K562 (cell line): ENCODE results near the gene POPDC2. TPM values are rescaled to one million over a fixed set of nuclear protein-coding genes. Genes with fewer than 3 reads are reported as not detected.

Source experiments
- ATAC-seq: fragments of 200-7000 bp; cut with Tn5 transposase; 3 replicates; pipeline ENCODE4 v1.9.1; 2020; ENCODE audit warnings: moderate library complexity
- BruUV-seq: library from RNA; stranded (reverse); fragments of 400-500 nt; replicated peaks from 2 replicates; lab custom pipeline; 2021; lab: Mats Ljungman, UMichigan
- CTCF ChIA-PET: fragments of 300-600 bp; formaldehyde crosslinking; extraction: SDS; loops from one replicate; lab custom pipeline; 2021; ENCODE audit warnings: low intra/inter-chr PET ratio; lab: Yijun Ruan, JAX
- POLR2A ChIA-PET: fragments of 300-600, 350-650 bp; sonication (Branson Sonifier 250); formaldehyde crosslinking; extraction: SDS; loops from one replicate; lab custom pipeline; 2021; ENCODE audit warnings: antibody characterized with exemption, inconsistent platforms; lab: Yijun Ruan, JAX
- DNase-seq, 4 experiments: peaks; one replicate each; pipeline versions ENCODE4 v3.0.0 to v3.0.0-alpha.2; 2011 to 2018; ENCODE audit warnings: low spot score in 3 of 4, mixed read lengths in 3 of 4; ENCODE audit errors: extremely low read depth in 1 of 4
- FAIRE-seq: peaks from 2 replicates; lab custom pipeline; 2011; peaks lifted over from hg19 to GRCh38; lab: Jason Lieb, UNC
- H2AFZ ChIP-seq: 2 replicates; pipeline ENCODE4 v1.6.0; 2011; ENCODE audit warnings: low read depth, low read length, control low read depth, inconsistent platforms
- H3K27ac ChIP-seq: fragments of 200-600 bp; 3 replicates; pipeline ENCODE4 v1.8.0; 2011; ENCODE audit warnings: low read depth, mild to moderate bottlenecking, control low read depth, inconsistent platforms, low read length, moderate library complexity, mixed read lengths; ENCODE audit errors: extremely low read depth
- H3K27me3 ChIP-seq, 2 experiments: fragments of 300-600 bp in 1 of 2; 2 replicates in 1 of 2; 3 replicates in 1 of 2; pipeline versions ENCODE4 v1.6.0 to v1.8.0; 2011; ENCODE audit warnings: inconsistent platforms in 2 of 2, low read length in 2 of 2, mild to moderate bottlenecking in 1 of 2, mixed read lengths in 1 of 2, moderate library complexity in 1 of 2; ENCODE audit not compliant: control insufficient read depth in 2 of 2, insufficient read depth in 2 of 2
- H3K36me3 ChIP-seq: fragments of 300-600 bp; 3 replicates; pipeline ENCODE4 v1.8.0; 2011; ENCODE audit warnings: mild to moderate bottlenecking, low read length, inconsistent platforms; ENCODE audit not compliant: control insufficient read depth, insufficient read depth
- H3K4me1 ChIP-seq, 2 experiments: fragments of 200-600 bp in 1 of 2; replicated peaks in 1 of 2; 2 replicates in 1 of 2; 3 replicates in 1 of 2; pipeline versions ENCODE4 v1.5.1 to v1.8.0; 2011; ENCODE audit warnings: inconsistent platforms in 2 of 2, low read length in 2 of 2, mild to moderate bottlenecking in 1 of 2, mixed read lengths in 1 of 2, moderate library complexity in 1 of 2; ENCODE audit not compliant: control insufficient read depth in 2 of 2, insufficient read depth in 2 of 2
- H3K4me2 ChIP-seq: 2 replicates; pipeline ENCODE4 v1.6.1; 2011; ENCODE audit warnings: low read length, control low read depth, inconsistent platforms, mixed read lengths; ENCODE audit not compliant: insufficient read depth
- H3K4me3 ChIP-seq: fragments of 200-600 bp; sonication (generic), shearing (Covaris generic); 2 replicates; pipeline ENCODE4 v1.5.1; 2016; ENCODE audit warnings: control low read depth, inconsistent platforms
- H3K79me2 ChIP-seq: fragments of 200-600 bp; 3 replicates; pipeline ENCODE4 v1.8.0; 2011; ENCODE audit warnings: low read length, inconsistent platforms; ENCODE audit not compliant: control insufficient read depth, insufficient read depth
- H3K9ac ChIP-seq, 2 experiments: 2 replicates each; pipeline versions ENCODE4 v1.6.0 to v1.6.1; 2011; ENCODE audit warnings: low read depth in 2 of 2, low read length in 2 of 2, control low read depth in 1 of 2, inconsistent platforms in 1 of 2, mild to moderate bottlenecking in 1 of 2, mixed read lengths in 1 of 2; ENCODE audit not compliant: insufficient read depth in 1 of 2
- H3K9me1 ChIP-seq: one replicate; pipeline ENCODE4 v1.6.0; 2011; ENCODE audit warnings: inconsistent platforms, mild to moderate bottlenecking, low read length, moderate library complexity; ENCODE audit not compliant: control insufficient read depth, insufficient read depth
- H3K9me3 ChIP-seq: replicated peaks from 2 replicates; pipeline ENCODE4 v1.5.1; 2011; ENCODE audit warnings: low read depth, low read length, inconsistent platforms; ENCODE audit not compliant: control insufficient read depth, insufficient read depth
- H4K20me1 ChIP-seq: replicated peaks from 2 replicates; pipeline ENCODE4 v1.6.1; 2011; ENCODE audit warnings: low read length, inconsistent platforms, mixed read lengths; ENCODE audit not compliant: control insufficient read depth, insufficient read depth
- MBD2 ChIP-seq: sonication (generic); IDR thresholded peaks from 2 replicates; pipeline ENCODE4 v1.6.1; 2016; ENCODE audit warnings: low read depth, borderline replicate concordance
- MCM5 ChIP-seq: fragments of 450-650 bp; IDR thresholded peaks from 2 replicates; pipeline ENCODE4 v1.6.1; 2016; ENCODE audit warnings: low read depth
- PHB2 ChIP-seq: fragments of 450-650 bp; IDR thresholded peaks from 2 replicates; pipeline ENCODE4 v1.6.1; 2017; ENCODE audit warnings: low read depth
- RB1 ChIP-seq: fragments of 450-650 bp; IDR thresholded peaks from 2 replicates; pipeline ENCODE4 v1.6.1; 2017; ENCODE audit warnings: low read depth, mild to moderate bottlenecking
- SRSF9 ChIP-seq: fragments of 200-400 bp; formaldehyde crosslinking; IDR thresholded peaks from 2 replicates; pipeline ENCODE4 v1.6.1; 2017; ENCODE audit warnings: low read depth, low read length, borderline replicate concordance
- SUPT5H ChIP-seq: fragments of 450-650 bp; IDR thresholded peaks from 2 replicates; pipeline ENCODE4 v1.6.1; 2016
- ZNF766 ChIP-seq: fragments of 200-800 bp; sonication (Bioruptor generic); conservative IDR thresholded peaks from 2 replicates; pipeline ENCODE4 v1.6.1; 2016; ENCODE audit warnings: missing genetic modification characterization, missing compliant biosample characterization
- WGBS: fragments of 100-300 bp; shearing (Covaris generic); methylation state at CpG from one replicate; pipeline ENCODE4 v1.1.6; 2016; ENCODE audit warnings: low coverage, mixed read lengths; ENCODE audit not compliant: insufficient coverage; ENCODE audit errors: missing lambda C conversion rate; 5-methylcytosine and 5-hydroxymethylcytosine counted together
- in situ Hi-C: fragments of 300-500 bp; cut with MboI; formaldehyde crosslinking; loops from 4 replicates; pipeline ENCODE4 v1.15.0; 2018; ENCODE audit warnings: inconsistent platforms, mixed read lengths
- intact Hi-C: fragments of 100-400 bp; cut with micrococcal nuclease; formaldehyde crosslinking; loops from 2 replicates; pipeline ENCODE4 v1.14.2; 2022
- polyA plus RNA-seq, 8 experiments: library from polyadenylated mRNA; depleted of rRNA in 4 of 8; stranded (reverse) in 5 of 8; unstranded in 3 of 8; fragments of >200 nt; fragmentation: Nextera tagmentation in 2 of 8; fragmentation: Illumina TruSeq in 1 of 8; extraction: Ambion mirVana in 2 of 8; extraction: Trizol in 1 of 8; gene quantifications; 2 replicates each; pipeline versions ENCODE4 v1.2.1 to v1.2.3, GENCODE V29; 2011 to 2014; ENCODE audit warnings: inconsistent platforms in 1 of 8, missing spikeins in 1 of 8
- total RNA-seq, 7 experiments: library from RNA; depleted of rRNA in 6 of 7; stranded (reverse); fragments of >200 nt in 6 of 7; fragmentation: Illumina TruSeq in 2 of 7; extraction: Trizol in 2 of 7; gene quantifications; 2 replicates each; pipeline versions ENCODE4 v1.2.1 to v1.2.3, GENCODE V29; 2011 to 2021; ENCODE audit warnings: low replicate concordance in 1 of 7
- TF ChIP-seq, protein P1 (sequence below): fragments of 250-450 bp; sonication (Bioruptor Pico); IDR thresholded peaks from 2 replicates; pipeline ENCODE4 v1.5.1; 2021; ENCODE audit warnings: mild to moderate bottlenecking

Gene POPDC2
- total and polyA plus RNA-seq, 9 of the 15 experiments (the other 6 are each of a cell fraction or from before 2014, with no cell fraction given), result 0.08 to 0.32 (median 0.13) TPM; not detected in 4

- Histone ChIP-seq H3K27me3 (no peaks in the 10 kb centered on the region), H3K27ac (no peak overlapping the region)
- WGBS, result 7% methylated on average over 1 of the region's 1 CpG
These were observed 2.4 kb upstream of the POPDC2 start for GRCh38 chr3:119662604-119663373.

More at GRCh38 chr3:119662604-119663373, 2.4 kb upstream of the POPDC2 start:
- Histone ChIP-seq H3K9me1 (no peaks in the 10 kb centered on the region), H2AFZ (no peak overlapping the region), H3K4me3 (no peak overlapping the region), H3K9me3 (no peaks in the 10 kb centered on the region), H3K4me2 (no peak overlapping the region), H4K20me1 (no peaks in the 10 kb centered on the region), H3K4me1 (peaks cover 0 to 17% of the 10 kb centered on the region in 2 experiments; a peak in 4 of 5 replicates), H3K36me3 (no peaks in the 10 kb centered on the region), H3K9ac (no peak overlapping the region), H3K79me2 (no peaks in the 10 kb centered on the region)
- DNase-seq (no peak), ATAC-seq (no peak), FAIRE-seq (no peak)
- intact Hi-C loops (no loop called here), in situ Hi-C loops (no loop called here)
- ChIA-PET POLR2A (interaction anchor here (0.6 to 1.1 kb wide), 4 partner anchors 8 to 41 kb away, joined by 3 to 4 read pairs (median 3); no protein-coding TSS in a partner anchor), CTCF (no interaction called here)
- TF ChIP-seq MBD2 (no peak), ZNF766 (CRISPR knock-in tag) (no peak), RB1 (no peak), PHB2 (no peak), SRSF9 (no peak), SUPT5H (no peak), MCM5 (no peak)
- TF ChIP-seq, protein P1, sequence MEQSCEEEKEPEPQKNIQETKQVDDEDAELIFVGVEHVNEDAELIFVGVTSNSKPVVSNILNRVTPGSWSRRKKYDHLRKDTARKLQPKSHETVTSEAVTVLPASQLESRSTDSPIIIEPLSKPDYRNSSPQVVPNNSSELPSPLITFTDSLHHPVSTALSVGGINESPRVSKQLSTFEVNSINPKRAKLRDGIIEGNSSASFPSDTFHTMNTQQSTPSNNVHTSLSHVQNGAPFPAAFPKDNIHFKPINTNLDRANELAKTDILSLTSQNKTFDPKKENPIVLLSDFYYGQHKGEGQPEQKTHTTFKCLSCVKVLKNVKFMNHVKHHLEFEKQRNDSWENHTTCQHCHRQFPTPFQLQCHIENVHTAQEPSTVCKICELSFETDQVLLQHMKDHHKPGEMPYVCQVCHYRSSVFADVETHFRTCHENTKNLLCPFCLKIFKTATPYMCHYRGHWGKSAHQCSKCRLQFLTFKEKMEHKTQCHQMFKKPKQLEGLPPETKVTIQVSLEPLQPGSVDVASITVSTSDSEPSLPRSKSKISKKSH, result no peak
- BruUV-seq, result no TSS peak
